Ovary (tissue), 9 donors: ENCODE data around the gene KCNK1. TPM values are rescaled to one million over a fixed set of nuclear protein-coding genes. Genes with fewer than 3 reads are reported as not detected.
"Not testable (repeated sequence)": the region's sequence is repeated elsewhere in the genome, so short reads cannot be mapped to it uniquely, and the experiment has no call there.

Source experiments
- DNase-seq, 5 donors: peaks; one replicate each; pipeline ENCODE4 v3.0.0-alpha.2; 2019 to 2020
- H3K27ac ChIP-seq, 2 donors: fragments of 200-600 bp; one replicate each; pipeline versions ENCODE4 v1.5.1 to v1.8.0; 2019 to 2022
- H3K27me3 ChIP-seq: fragments of 200-600 bp; one replicate; pipeline ENCODE4 v1.8.0; 2022
- H3K36me3 ChIP-seq: fragments of 200-600 bp; sonication (generic); one replicate; pipeline ENCODE4 v1.5.1; 2019
- H3K4me1 ChIP-seq: one replicate; pipeline ENCODE4 v1.8.1; 2013; ENCODE audit warnings: mild to moderate bottlenecking, moderate library complexity; ENCODE audit not compliant: insufficient read depth
- H3K4me3 ChIP-seq: fragments of 200-600 bp; sonication (generic); one replicate; pipeline ENCODE4 v1.5.1; 2017
- H3K9me3 ChIP-seq, 2 donors: fragments of 200-600 bp in 1 of 2; sonication (generic) in 1 of 2; one replicate each; pipeline versions ENCODE4 v1.5.1 to v1.8.1; 2013 to 2019; ENCODE audit warnings: mild to moderate bottlenecking in 1 of 2, moderate library complexity in 1 of 2
- CTCF ChIP-seq, 3 donors: fragments of 450-650 bp in 2 of 3; fragments of 200-600 bp in 1 of 3; IDR thresholded peaks; one replicate each; pipeline versions ENCODE4 v1.5.1 to v1.8.0; 2016 to 2022; ENCODE audit warnings: antibody characterized with exemption in 3 of 3, mild to moderate bottlenecking in 1 of 3
- EP300 ChIP-seq: sonication (generic); formaldehyde crosslinking; IDR thresholded peaks from one replicate; pipeline ENCODE4 v1.6.1; 2017; ENCODE audit warnings: antibody characterized with exemption
- POLR2A ChIP-seq: fragments of 450-650 bp; IDR thresholded peaks from one replicate; pipeline ENCODE4 v1.6.1; 2017; ENCODE audit warnings: antibody characterized with exemption, mild to moderate bottlenecking, moderate library complexity
- WGBS, 3 donors: extraction: QIAGEN DNeasy Blood & Tissue Kit in 1 of 3; methylation state at CpG; one replicate each; pipeline versions ENCODE4 v1.1.5 to v1.1.7; 2013 to 2017; 5-methylcytosine and 5-hydroxymethylcytosine counted together
- intact Hi-C, 4 donors: fragments of 100-400 bp; cut with DNase I; formaldehyde crosslinking; loops; one replicate each; pipeline versions ENCODE4 v1.11.0 to v1.15.1; 2022 to 2023
- polyA plus RNA-seq, 2 donors: library from polyadenylated mRNA; stranded (reverse); fragments of 200-250 nt in 1 of 2; fragments of 350-450 nt in 1 of 2; fragmentation: Illumina TruSeq in 1 of 2; extraction: RNeasy Lipid Tissue Mini Kit (QIAGEN cat#74804) in 1 of 2; gene quantifications; one replicate each; pipeline ENCODE4 v1.2.3, GENCODE V29; 2013 to 2014
- total RNA-seq, 7 donors: library from RNA; depleted of rRNA in 2 of 7; stranded (reverse); fragments of >200 nt in 2 of 7; fragmentation: NEBNext Ultra II Directional in 3 of 7; extraction: Animal tissue kit (Norgen Biotek cat#: 25700) in 3 of 7; gene quantifications; one replicate each; pipeline versions ENCODE4 v1.1.0 to v1.2.4, GENCODE V29; 2016 to 2023
- donor health status: DM: no; HTN: no; CAD: no; lungs with moderate emphysema.
- donor health status: DM: no; HTN: no; CAD: no.
- donor health status: Bipolar disorder and iron deficiency.
- donor health status: DM: yes; HTN: yes; CAD: no.
- donor health status: DM: no; HTN: no; CAD: no.
- donor health status: DM: yes; HTN: yes; CAD: no.

The KCNK1 gene
- total and polyA plus RNA-seq, 9 donors: 3.1 to 24.8 (median 4.9) TPM

DNA sequence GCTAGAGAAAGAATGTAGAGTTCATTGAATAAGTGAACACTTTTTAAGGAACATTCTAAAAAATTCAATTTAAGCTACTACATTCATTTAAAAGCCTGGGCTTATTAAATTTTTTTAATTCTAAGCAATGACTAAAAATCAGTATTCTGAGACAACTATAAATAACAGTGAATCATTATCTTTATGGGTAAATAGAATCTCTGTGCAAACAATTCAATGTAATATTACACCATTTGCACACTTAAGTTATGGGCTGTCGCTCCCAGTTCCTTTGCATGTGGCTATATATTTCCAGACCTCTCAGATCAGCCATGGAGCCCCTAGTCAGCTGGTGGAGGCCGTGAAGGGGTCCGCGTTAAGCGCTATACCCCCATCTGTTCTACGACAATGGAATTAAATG, 65.1 kb downstream of the KCNK1 start:
- H3K36me3 ChIP-seq: no peaks in the 10 kb centered on the region
- TF ChIP-seq CTCF (IDR thresholded peaks at IDR 0.05) (no peak), EP300 (no peak), POLR2A (no peak)
- no peaks in the 10 kb centered on the region for H3K9me3 ChIP-seq
- no peaks in the 10 kb centered on the region for H3K27me3 ChIP-seq
- no peak overlapping the region for H3K4me3 ChIP-seq
- 84 to 94% (median 88%) methylated on average over 6 of the region's 6 CpGs for WGBS, 3 donors
- intact Hi-C loops: loop anchor here in 1 of 4 donors (1.0 kb wide), 1 partner anchor 30 kb away; no protein-coding TSS in a partner anchor
- peaks cover 2% of the 10 kb centered on the region for H3K4me1 ChIP-seq
- no peak for DNase-seq
- H3K27ac ChIP-seq: no peak overlapping the region

DNA sequence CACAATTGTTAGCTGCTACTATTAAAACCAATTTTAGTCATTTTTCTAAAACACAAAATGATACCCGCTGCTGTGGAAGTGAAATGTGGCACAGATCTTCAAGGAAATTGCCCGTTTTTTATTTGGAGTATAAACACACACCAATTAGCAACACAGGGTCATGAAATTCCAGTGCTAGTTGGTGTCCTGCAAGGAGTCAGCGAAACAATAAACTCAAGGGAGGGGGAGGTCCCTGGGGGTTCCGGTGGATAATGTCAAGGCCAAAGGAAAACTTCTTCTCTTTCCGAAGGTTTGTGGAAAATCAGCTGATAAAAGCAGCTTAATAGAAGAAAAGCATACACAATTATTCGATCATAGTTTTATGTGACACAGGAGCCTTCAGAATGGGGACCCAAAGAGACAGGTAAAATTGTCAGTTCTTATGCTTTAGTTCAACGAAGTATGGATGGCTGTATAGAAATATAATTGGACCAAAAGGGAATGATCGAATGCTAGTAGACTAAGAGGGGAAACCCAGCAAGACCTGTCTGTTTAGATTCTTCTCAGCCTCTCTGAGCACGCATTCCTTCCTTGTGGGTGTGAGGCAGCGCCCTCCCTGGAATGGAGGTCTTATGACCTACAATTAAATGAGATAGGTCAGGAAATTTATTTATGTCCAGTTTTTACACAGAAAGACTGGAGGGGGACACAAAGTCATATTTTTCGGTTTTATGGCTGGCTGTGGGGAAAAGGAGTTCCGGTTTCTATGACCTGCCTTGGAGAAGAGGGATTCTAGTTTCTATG, 65.9 kb downstream of the KCNK1 start:
- H3K27me3 ChIP-seq: no peaks in the 10 kb centered on the region
- DNase-seq: no peak
- no peak overlapping the region for H3K4me3 ChIP-seq
- TF ChIP-seq CTCF (IDR thresholded peaks at IDR 0.05) (no peak), EP300 (no peak), POLR2A (no peak)
- 46 to 59% (median 51%) methylated on average over 12 of the region's 12 CpGs for WGBS, 3 donors
- H3K4me1 ChIP-seq: peaks cover 2% of the 10 kb centered on the region
- H3K9me3 ChIP-seq: no peaks in the 10 kb centered on the region
- intact Hi-C loops: loop anchor here in 1 of 4 donors (1.0 kb wide), 1 partner anchor 30 kb away; no protein-coding TSS in a partner anchor
- H3K27ac ChIP-seq: no peak overlapping the region
- H3K36me3 ChIP-seq: no peaks in the 10 kb centered on the region

- Histone ChIP-seq H3K36me3 (no peaks in the 10 kb centered on the region), H3K9me3 (no peaks in the 10 kb centered on the region), H3K27ac (no peak overlapping the region), H3K4me3 (no peak overlapping the region), H3K27me3 (no peaks in the 10 kb centered on the region), H3K4me1 (peaks cover 2% of the 10 kb centered on the region)
- no peak for TF ChIP-seq EP300
- intact Hi-C loops: no loop called here
- DNase-seq: no peak
- WGBS, 3 donors: 93 to 100% (median 97%) methylated on average over 1 of the region's 1 CpG
Measured at GRCh38 chr1:233681285-233681684, 67.4 kb downstream of the KCNK1 start.

DNA sequence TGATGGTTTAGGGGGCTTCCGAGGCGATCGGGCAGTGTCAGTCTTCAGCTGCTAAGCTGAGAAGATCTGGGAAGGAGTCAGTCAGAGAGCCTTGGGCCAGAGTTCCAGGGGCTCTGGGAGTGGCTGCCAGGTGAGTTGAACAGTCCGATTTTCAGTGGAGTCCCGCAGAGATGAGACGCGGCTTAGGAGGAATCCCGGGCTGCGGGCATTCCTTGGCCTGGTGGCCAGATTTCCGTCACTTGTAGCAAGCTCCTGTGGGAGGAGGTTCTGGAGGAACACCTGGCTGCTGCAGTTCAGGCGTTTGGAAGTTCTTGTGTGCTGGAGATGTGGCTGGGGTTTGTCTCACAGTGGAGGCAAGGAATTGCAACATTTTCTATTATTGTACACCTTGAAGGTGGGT, 72.7 kb downstream of the KCNK1 start:
- intact Hi-C loops, H3K36me3 ChIP-seq, DNase-seq, H3K27me3 ChIP-seq, H3K4me3 ChIP-seq, H3K9me3 ChIP-seq, H3K4me1 ChIP-seq, H3K27ac ChIP-seq: not testable (repeated sequence)
- WGBS, 3 donors: 95% methylated on average over 11 of the region's 11 CpGs

GRCh38 chr1:233689017-233689747, 75.3 kb downstream of the KCNK1 start:
- TF ChIP-seq CTCF (IDR thresholded peaks at IDR 0.05) (no peak), EP300 (no peak)
- H3K27ac ChIP-seq: no peak overlapping the region
- 78 to 87% (median 82%) methylated on average over 2 to 3 of the region's 3 CpGs for WGBS, 3 donors
- no peaks in the 10 kb centered on the region for H3K36me3 ChIP-seq
- H3K4me1 ChIP-seq: no peaks in the 10 kb centered on the region
- no peak for DNase-seq
- no peaks in the 10 kb centered on the region for H3K9me3 ChIP-seq
- no peaks in the 10 kb centered on the region for H3K27me3 ChIP-seq
- intact Hi-C loops: no loop called here
- no peak overlapping the region for H3K4me3 ChIP-seq
